ENCODE measurements around the gene SEL1L3. TPM values are rescaled to one million over a fixed set of nuclear protein-coding genes. Genes with fewer than 3 reads are reported as not detected.

Gene SEL1L3
- total and polyA plus RNA-seq, 7 donors: 1.0 to 4.3 (median 1.6) TPM

DNA sequence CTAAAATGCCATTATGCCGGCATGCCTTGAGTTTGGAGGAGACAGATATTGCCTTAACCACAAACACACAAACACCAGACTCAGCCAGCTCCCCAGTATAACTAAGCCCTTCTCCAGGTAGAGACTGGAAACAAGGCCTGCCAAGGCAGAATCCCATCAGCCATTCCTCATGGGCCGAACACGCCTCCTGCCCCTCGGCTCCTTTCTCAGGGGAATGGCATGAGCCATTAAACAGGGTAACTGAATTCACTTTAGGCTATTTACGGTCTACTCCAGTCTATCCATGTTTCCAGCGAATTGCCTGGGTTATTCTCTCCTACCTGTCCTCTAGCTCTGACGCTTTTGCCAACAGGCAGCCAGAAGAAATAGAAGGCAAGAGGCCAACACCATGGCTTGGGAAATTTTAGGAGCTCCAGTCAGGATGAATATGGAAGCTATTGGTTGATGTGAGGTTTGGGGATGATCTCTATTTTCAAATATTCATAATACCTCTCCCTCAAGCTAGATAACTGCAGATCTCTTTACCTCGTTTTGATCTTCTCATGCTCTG lies 4.9 kb downstream of the SEL1L3 start:
- Histone ChIP-seq H3K4me3 (no peak overlapping the region), H3K4me1 (peaks cover 13% of the 10 kb centered on the region), H3K27ac (no peak overlapping the region), H3K27me3 (ENCODE audit: insufficient read depth in 3 of 3, low read length in 2 of 3) (peaks cover 0 to 25% (median 0%) of the 10 kb centered on the region in 3 donors), H3K36me3 (ENCODE audit: insufficient read depth in 1 of 2, low read depth in 1 of 2) (no peaks in the 10 kb centered on the region), H3K9me3 (no peaks in the 10 kb centered on the region)
- ATAC-seq (no peak), DNase-seq (no peak)
- intact Hi-C loops (cut with DNase I): no loop called here
- TF ChIP-seq, protein P1, sequence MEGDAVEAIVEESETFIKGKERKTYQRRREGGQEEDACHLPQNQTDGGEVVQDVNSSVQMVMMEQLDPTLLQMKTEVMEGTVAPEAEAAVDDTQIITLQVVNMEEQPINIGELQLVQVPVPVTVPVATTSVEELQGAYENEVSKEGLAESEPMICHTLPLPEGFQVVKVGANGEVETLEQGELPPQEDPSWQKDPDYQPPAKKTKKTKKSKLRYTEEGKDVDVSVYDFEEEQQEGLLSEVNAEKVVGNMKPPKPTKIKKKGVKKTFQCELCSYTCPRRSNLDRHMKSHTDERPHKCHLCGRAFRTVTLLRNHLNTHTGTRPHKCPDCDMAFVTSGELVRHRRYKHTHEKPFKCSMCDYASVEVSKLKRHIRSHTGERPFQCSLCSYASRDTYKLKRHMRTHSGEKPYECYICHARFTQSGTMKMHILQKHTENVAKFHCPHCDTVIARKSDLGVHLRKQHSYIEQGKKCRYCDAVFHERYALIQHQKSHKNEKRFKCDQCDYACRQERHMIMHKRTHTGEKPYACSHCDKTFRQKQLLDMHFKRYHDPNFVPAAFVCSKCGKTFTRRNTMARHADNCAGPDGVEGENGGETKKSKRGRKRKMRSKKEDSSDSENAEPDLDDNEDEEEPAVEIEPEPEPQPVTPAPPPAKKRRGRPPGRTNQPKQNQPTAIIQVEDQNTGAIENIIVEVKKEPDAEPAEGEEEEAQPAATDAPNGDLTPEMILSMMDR (IDR thresholded peaks at IDR 0.05): no peak
- 91 to 96% (median 94%) methylated on average over 8 of the region's 8 CpGs for WGBS, 3 donors

DNA sequence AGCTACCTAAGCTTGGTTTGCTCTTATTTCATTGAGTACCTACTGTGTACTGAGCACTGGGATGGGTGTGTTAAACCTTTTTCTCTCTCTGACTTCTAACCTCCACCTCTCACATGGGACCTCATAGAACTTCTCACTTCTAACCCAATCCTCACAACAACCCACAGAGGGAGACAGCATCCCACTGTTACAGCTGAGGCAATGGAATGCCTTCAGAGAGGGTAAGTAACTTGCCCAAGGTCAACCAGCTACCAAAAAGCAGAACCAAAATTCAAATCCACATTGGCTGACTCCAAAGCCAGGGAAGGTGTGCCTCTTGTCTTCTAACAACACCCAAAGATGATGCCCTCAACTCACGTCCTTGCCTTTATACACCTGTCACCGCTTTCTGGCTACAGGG lies 5.4 kb downstream of the SEL1L3 start:
- Histone ChIP-seq H3K4me3 (no peak overlapping the region), H3K27ac (no peak overlapping the region), H3K9me3 (no peaks in the 10 kb centered on the region), H3K4me1 (peaks cover 13% of the 10 kb centered on the region), H3K36me3 (ENCODE audit: insufficient read depth in 1 of 2, low read depth in 1 of 2) (no peaks in the 10 kb centered on the region), H3K27me3 (ENCODE audit: insufficient read depth in 3 of 3, low read length in 2 of 3) (peaks cover 0 to 23% (median 0%) of the 10 kb centered on the region in 3 donors)
- 94 to 95% (median 95%) methylated on average over 2 of the region's 2 CpGs for WGBS, 3 donors
- intact Hi-C loops (cut with DNase I): no loop called here
- ATAC-seq: no peak
- TF ChIP-seq, protein P1 (IDR thresholded peaks at IDR 0.05): no peak
- no peak for DNase-seq

DNA sequence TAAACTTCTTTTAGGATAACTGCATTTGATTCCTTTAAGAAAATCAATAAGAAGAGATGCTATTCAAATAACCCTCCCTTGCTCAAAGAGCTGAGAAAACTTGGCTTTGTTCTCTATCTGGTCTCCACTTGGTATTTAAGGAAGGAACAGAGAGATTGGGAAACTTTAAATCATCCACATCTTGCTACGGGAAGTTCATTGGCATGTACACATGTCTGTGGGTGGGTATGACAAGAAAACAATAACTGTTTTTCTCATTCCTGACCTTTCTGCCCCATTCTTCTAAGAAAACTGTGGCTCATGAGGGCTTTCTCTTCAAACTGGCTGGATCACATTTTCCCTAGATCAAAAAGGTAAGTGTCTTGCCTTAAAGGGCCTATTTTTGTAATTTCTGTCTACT lies 6.0 kb downstream of the SEL1L3 start:
- TF ChIP-seq, protein P1 (IDR thresholded peaks at IDR 0.05): no peak
- Histone ChIP-seq H3K4me3 (no peak overlapping the region), H3K36me3 (ENCODE audit: insufficient read depth in 1 of 2, low read depth in 1 of 2) (no peaks in the 10 kb centered on the region), H3K27me3 (ENCODE audit: insufficient read depth in 3 of 3, low read length in 2 of 3) (peaks cover 0 to 18% (median 0%) of the 10 kb centered on the region in 3 donors), H3K9me3 (no peaks in the 10 kb centered on the region), H3K27ac (no peak overlapping the region), H3K4me1 (peaks cover 10% of the 10 kb centered on the region)
- intact Hi-C loops (cut with DNase I): no loop called here
- WGBS, 3 donors: 32 to 39% (median 36%) methylated on average over 1 of the region's 1 CpG
- ATAC-seq (no peak), DNase-seq (no peak)

DNA sequence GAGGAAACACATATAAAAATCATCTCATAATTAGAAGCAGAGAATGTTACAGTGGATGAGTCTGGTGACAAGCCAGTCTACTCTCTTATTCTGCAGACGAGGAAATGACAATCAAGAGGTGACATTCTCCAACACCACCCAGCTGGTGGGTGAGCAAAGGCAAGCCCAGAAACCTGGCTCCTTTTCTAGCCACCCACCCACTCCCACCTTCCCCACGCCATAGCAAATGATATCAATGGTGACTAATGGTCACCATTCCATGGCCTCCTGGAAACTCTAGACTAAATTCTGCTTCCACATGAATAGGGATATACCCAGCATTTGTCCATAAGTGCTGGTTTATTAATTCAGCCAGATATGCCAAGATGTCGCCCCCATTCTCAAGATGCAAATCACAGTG lies 10.7 kb downstream of the SEL1L3 start:
- intact Hi-C loops (cut with DNase I): no loop called here
- H3K27ac ChIP-seq: no peak overlapping the region
- no peak for ATAC-seq

More for the DNA sequence above, 10.7 kb downstream of the SEL1L3 start:
- Histone ChIP-seq H3K36me3 (ENCODE audit: insufficient read depth in 1 of 2, low read depth in 1 of 2) (peaks cover 0 to 2% of the 10 kb centered on the region in 2 donors), H3K9me3 (no peaks in the 10 kb centered on the region), H3K4me3 (no peak overlapping the region), H3K4me1 (peaks cover 3% of the 10 kb centered on the region), H3K27me3 (ENCODE audit: insufficient read depth in 3 of 3, low read length in 2 of 3) (no peaks in the 10 kb centered on the region)
- TF ChIP-seq, protein P1 (IDR thresholded peaks at IDR 0.05): no peak
- WGBS, 3 donors: 90 to 93% (median 93%) methylated on average over 3 of the region's 3 CpGs
- no peak for DNase-seq
